Measurements from ENCODE around the gene USP15. TPM values are rescaled to one million over a fixed set of nuclear protein-coding genes. Genes with fewer than 3 reads are reported as not detected.

Gene USP15
- total RNA-seq, 1 donor from 2014 or later, result 58.0 TPM

- intact Hi-C loops (cut with micrococcal nuclease), result no loop called here
- TF ChIP-seq CTCF (IDR thresholded peaks at IDR 0.05; ENCODE audit: borderline replicate concordance), result no peak
- Histone ChIP-seq H3K27me3 (ENCODE audit: low read depth) (no peaks in the 10 kb centered on the region), H3K27ac (replicated peaks) (no peak overlapping the region), H3K4me3 (no peak overlapping the region), H3K4me1 (peaks cover 12% of the 10 kb centered on the region), H3K36me3 (peaks cover 52% of the 10 kb centered on the region), H3K9me3 (replicated peaks) (peaks cover 10% of the 10 kb centered on the region)
- no peak for DNase-seq
These were observed 45.6 kb downstream of the USP15 start for GRCh38 chr12:62305778-62306177.

- Histone ChIP-seq H3K4me1 (peaks cover 1% of the 10 kb centered on the region), H3K27ac (replicated peaks) (no peak overlapping the region), H3K27me3 (ENCODE audit: low read depth) (no peaks in the 10 kb centered on the region), H3K4me3 (no peak overlapping the region), H3K9me3 (replicated peaks) (peaks cover 10% of the 10 kb centered on the region), H3K36me3 (peaks cover 52% of the 10 kb centered on the region)
- no peak for TF ChIP-seq CTCF (IDR thresholded peaks at IDR 0.05; ENCODE audit: borderline replicate concordance)
- intact Hi-C loops (cut with micrococcal nuclease), result no loop called here
- DNase-seq, result no peak
These were observed 46.6 kb downstream of the USP15 start for GRCh38 chr12:62306569-62307530.

GRCh38 chr12:62308201-62308600, 48.0 kb downstream of the USP15 start:
- Histone ChIP-seq H3K27ac (replicated peaks) (no peak overlapping the region), H3K36me3 (peaks cover 45% of the 10 kb centered on the region), H3K4me3 (no peak overlapping the region), H3K4me1 (peaks cover 7% of the 10 kb centered on the region), H3K9me3 (replicated peaks) (peaks cover 10% of the 10 kb centered on the region), H3K27me3 (ENCODE audit: low read depth) (no peaks in the 10 kb centered on the region)
- no peak for DNase-seq
- intact Hi-C loops (cut with micrococcal nuclease), result no loop called here
- TF ChIP-seq CTCF (IDR thresholded peaks at IDR 0.05; ENCODE audit: borderline replicate concordance), result no peak

GRCh38 chr12:62313727-62314380, 53.6 kb downstream of the USP15 start:
- intact Hi-C loops (cut with micrococcal nuclease), result no loop called here
- H3K36me3 ChIP-seq, result peaks cover 9% of the 10 kb centered on the region
- no peak for DNase-seq
- no peaks in the 10 kb centered on the region for H3K9me3 ChIP-seq (replicated peaks)
- peak overlapping the region; percentile 54 for H3K4me3 ChIP-seq
- H3K27me3 ChIP-seq (ENCODE audit: low read depth), result no peaks in the 10 kb centered on the region
- TF ChIP-seq CTCF (IDR thresholded peaks at IDR 0.05; ENCODE audit: borderline replicate concordance), result no peak
- peak overlapping the region; percentile 74 for H3K27ac ChIP-seq (replicated peaks)
- H3K4me1 ChIP-seq, result peaks cover 27% of the 10 kb centered on the region

GRCh38 chr12:62317017-62317416, 56.8 kb downstream of the USP15 start:
- no peak for TF ChIP-seq CTCF (IDR thresholded peaks at IDR 0.05; ENCODE audit: borderline replicate concordance)
- Histone ChIP-seq H3K36me3 (peaks cover 29% of the 10 kb centered on the region), H3K4me3 (no peak overlapping the region), H3K4me1 (peaks cover 27% of the 10 kb centered on the region), H3K27ac (replicated peaks) (no peak overlapping the region), H3K27me3 (ENCODE audit: low read depth) (no peaks in the 10 kb centered on the region), H3K9me3 (replicated peaks) (no peaks in the 10 kb centered on the region)
- intact Hi-C loops (cut with micrococcal nuclease), result no loop called here
- DNase-seq, result no peak

Measured in left ventricle myocardium inferior (tissue), 1 donor.